Activated CD8-positive, alpha-beta T cell treated with anti-CD3 and anti-CD28 coated beads for 36 hours (primary cell): Measurements from ENCODE around the gene GLT6D1. TPM values are rescaled to one million over a fixed set of nuclear protein-coding genes. Genes with fewer than 3 reads are reported as not detected.

Source experiments
- ATAC-seq: fragments of 200-7000 bp; cut with Tn5 transposase; one replicate; pipeline ENCODE4 v1.10.0; 2021; ENCODE audit warnings: mild to moderate bottlenecking, moderate library complexity
- CTCF ChIA-PET: fragments of 350-600 bp; sonication (Branson Sonifier 250); formaldehyde crosslinking; loops from one replicate; lab custom pipeline; 2021; ENCODE audit warnings: antibody characterized with exemption; lab: Charles Lee
- POLR2A ChIA-PET: fragments of 350-600 bp; sonication (Branson Sonifier 250); formaldehyde crosslinking; loops from one replicate; lab custom pipeline; 2021; ENCODE audit warnings: antibody characterized with exemption; lab: Charles Lee
- DNase-seq: peaks from one replicate; pipeline ENCODE4 v3.0.0-alpha.2; 2020
- H3K27ac Mint-ChIP-seq: one replicate; pipeline ENCODE4 v1.8.0; 2021; ENCODE audit warnings: mild to moderate bottlenecking, mixed read lengths
- H3K27me3 Mint-ChIP-seq: one replicate; pipeline ENCODE4 v1.8.0; 2021; ENCODE audit warnings: mixed read lengths
- H3K36me3 Mint-ChIP-seq: one replicate; pipeline ENCODE4 v1.8.0; 2021; ENCODE audit warnings: low read depth, mixed read lengths
- H3K4me1 Mint-ChIP-seq: one replicate; pipeline ENCODE4 v1.8.0; 2021; ENCODE audit warnings: low read depth, mixed read lengths
- H3K4me3 Mint-ChIP-seq: one replicate; pipeline ENCODE4 v1.8.0; 2021; ENCODE audit warnings: mild to moderate bottlenecking, moderate library complexity, mixed read lengths
- H3K9me3 Mint-ChIP-seq: one replicate; pipeline ENCODE4 v1.8.0; 2021; ENCODE audit warnings: mixed read lengths
- CTCF ChIP-seq: fragments of 200-600 bp; IDR thresholded peaks from one replicate; pipeline ENCODE4 v1.8.0; 2022; ENCODE audit warnings: antibody characterized with exemption, mild to moderate bottlenecking
- intact Hi-C: fragments of 100-400 bp; cut with micrococcal nuclease; formaldehyde crosslinking; loops from one replicate; pipeline ENCODE4 v1.10.0; 2022
- total RNA-seq, 2 experiments: library from RNA; stranded (reverse); gene quantifications; one replicate each; pipeline ENCODE4 v1.2.3, GENCODE V29; 2021

The GLT6D1 gene
- total RNA-seq, 2 experiments from 2014 or later: not detected

DNA sequence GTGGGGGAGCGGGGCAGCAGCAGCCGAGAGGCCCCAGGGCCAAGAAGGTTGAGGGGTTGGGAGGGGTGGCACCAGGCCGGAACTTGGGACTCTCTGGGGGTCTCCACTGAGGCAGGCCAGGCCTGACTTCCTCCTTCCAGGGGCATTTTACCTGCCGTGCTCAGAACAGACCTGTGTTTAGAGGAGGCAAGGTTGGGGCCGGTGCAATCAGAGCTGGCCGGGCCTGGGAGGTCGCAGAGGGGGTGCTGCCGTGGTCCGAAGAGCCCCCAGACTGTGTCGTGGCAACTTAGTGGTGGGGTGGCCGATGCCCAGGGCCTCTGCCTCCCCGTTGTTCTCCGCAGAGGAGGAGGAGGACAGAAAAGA lies 21.8 kb downstream of the GLT6D1 start:
- H3K27ac Mint-ChIP-seq: no peak overlapping the region
- TF ChIP-seq CTCF: no peak
- no peaks in the 10 kb centered on the region for H3K9me3 Mint-ChIP-seq
- POLR2A ChIA-PET: no interaction called here
- H3K4me3 Mint-ChIP-seq: no peak overlapping the region
- H3K27me3 Mint-ChIP-seq: no peaks in the 10 kb centered on the region
- ATAC-seq (no peak), DNase-seq (no peak)
- CTCF ChIA-PET: no interaction called here
- intact Hi-C loops: no loop called here
- H3K4me1 Mint-ChIP-seq: no peaks in the 10 kb centered on the region
- H3K36me3 Mint-ChIP-seq: no peaks in the 10 kb centered on the region

GRCh38 chr9:135616619-135617537 lies 22.5 kb downstream of the GLT6D1 start:
- ChIA-PET POLR2A (no interaction called here), CTCF (no interaction called here)
- no peaks in the 10 kb centered on the region for H3K4me1 Mint-ChIP-seq
- H3K36me3 Mint-ChIP-seq: no peaks in the 10 kb centered on the region
- DNase-seq (no peak), ATAC-seq (no peak)
- intact Hi-C loops: no loop called here
- TF ChIP-seq CTCF: no peak
- H3K27me3 Mint-ChIP-seq: no peaks in the 10 kb centered on the region
- no peak overlapping the region for H3K27ac Mint-ChIP-seq
- H3K9me3 Mint-ChIP-seq: no peaks in the 10 kb centered on the region
- H3K4me3 Mint-ChIP-seq: no peak overlapping the region

GRCh38 chr9:135615666-135616618 lies 23.4 kb downstream of the GLT6D1 start:
- Mint-ChIP-seq H3K4me3 (no peak overlapping the region), H3K27me3 (no peaks in the 10 kb centered on the region), H3K27ac (no peak overlapping the region), H3K9me3 (no peaks in the 10 kb centered on the region), H3K4me1 (no peaks in the 10 kb centered on the region), H3K36me3 (no peaks in the 10 kb centered on the region)
- TF ChIP-seq CTCF: no peak
- intact Hi-C loops: no loop called here
- ChIA-PET POLR2A (no interaction called here), CTCF (no interaction called here)
- DNase-seq (no peak), ATAC-seq (no peak)

DNA sequence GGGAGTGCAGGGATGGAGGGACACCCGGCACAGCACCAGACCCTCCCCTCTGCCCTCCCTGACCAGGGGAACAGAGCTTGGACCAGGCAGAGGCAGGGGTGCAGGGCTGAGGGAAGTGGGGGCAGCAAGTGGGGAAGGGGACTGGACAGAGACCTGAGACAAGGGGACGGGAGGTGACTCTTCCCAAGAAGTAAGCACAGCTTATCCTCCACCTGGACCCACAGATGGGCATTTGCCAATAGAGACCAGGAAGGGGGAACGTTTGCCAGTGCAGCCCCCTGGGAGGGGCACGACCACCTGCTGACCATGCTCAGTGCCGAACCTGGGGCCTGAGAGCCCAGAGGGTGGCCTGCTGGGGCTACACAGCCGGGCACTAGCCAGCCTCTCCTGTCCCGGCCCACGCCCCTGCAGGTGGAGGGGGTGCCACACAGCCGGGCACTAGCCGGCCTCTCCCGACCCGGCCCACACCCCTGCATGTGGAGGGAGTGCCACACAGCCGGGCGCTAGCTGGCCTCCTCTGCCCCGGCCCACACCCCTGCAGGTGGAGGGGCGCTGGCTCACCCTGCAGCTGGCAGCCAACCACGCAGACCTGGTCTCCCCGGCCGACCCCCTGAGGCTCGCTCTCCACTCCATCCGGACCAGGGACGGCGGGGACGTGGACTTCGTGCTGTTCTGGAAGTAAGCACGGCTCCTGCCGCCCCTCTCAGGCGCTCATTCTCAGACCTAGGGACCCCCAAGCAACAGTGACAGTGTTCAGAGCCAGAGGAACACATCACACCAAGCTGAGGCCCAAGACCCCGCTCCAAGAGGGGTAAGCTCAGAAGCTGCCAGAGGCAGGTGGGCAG lies 24.3 kb downstream of the GLT6D1 start:
- Mint-ChIP-seq H3K4me1 (no peaks in the 10 kb centered on the region), H3K27me3 (no peaks in the 10 kb centered on the region), H3K27ac (no peak overlapping the region), H3K36me3 (no peaks in the 10 kb centered on the region), H3K9me3 (no peaks in the 10 kb centered on the region), H3K4me3 (no peak overlapping the region)
- TF ChIP-seq CTCF: no peak
- ChIA-PET POLR2A (no interaction called here), CTCF (no interaction called here)
- DNase-seq (no peak), ATAC-seq (no peak)
- intact Hi-C loops: no loop called here
